BE2C (cell line): ENCODE data around the gene SPAG8.

ENCODE experiments used
- DNase-seq: peaks from one replicate; pipeline ENCODE4 v3.0.0-alpha.2; 2020
- H3K27me3 ChIP-seq: fragments of 250-450 bp; sonication (Bioruptor Pico); 2 replicates; pipeline ENCODE4 v1.5.1; 2020; ENCODE audit warnings: mild to moderate bottlenecking
- H3K36me3 ChIP-seq: fragments of 250-450 bp; sonication (Bioruptor Pico); 2 replicates; pipeline ENCODE4 v1.5.1; 2020; ENCODE audit warnings: mild to moderate bottlenecking
- H3K4me1 ChIP-seq: fragments of 250-450 bp; sonication (Bioruptor Pico); 2 replicates; pipeline ENCODE4 v1.5.1; 2020
- H3K4me3 ChIP-seq: 2 replicates; pipeline ENCODE4 v1.5.1; 2011; ENCODE audit warnings: low read depth, low read length
- H3K9me3 ChIP-seq: fragments of 250-450 bp; sonication (Bioruptor Pico); 2 replicates; pipeline ENCODE4 v1.5.1; 2020
- TF ChIP-seq, protein P1 (sequence below): IDR thresholded peaks from 2 replicates; pipeline ENCODE4 v1.5.1; 2012; ENCODE audit warnings: mild to moderate bottlenecking, low read depth, low read length

The SPAG8 gene

DNA sequence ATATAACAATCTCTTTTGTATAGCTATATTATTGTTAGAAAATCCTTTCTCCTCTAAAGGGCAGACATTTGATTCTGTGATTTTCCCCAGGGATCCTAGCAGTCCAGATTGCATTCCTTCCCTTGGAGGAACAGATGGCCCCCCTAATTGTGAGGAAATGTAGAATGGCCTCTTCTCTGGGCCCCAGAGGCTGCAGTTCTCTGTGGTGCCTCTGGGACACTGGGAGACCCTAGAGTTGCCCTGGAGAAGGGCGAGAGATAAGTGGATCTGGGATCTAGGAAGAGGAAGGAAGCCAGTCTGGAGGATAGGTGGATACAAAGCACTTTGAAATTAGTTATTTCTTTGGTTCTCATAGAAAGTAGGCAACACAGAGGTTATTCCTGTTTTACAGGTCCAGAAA lies 4.6 kb upstream of the SPAG8 start:
- TF ChIP-seq, protein P1, sequence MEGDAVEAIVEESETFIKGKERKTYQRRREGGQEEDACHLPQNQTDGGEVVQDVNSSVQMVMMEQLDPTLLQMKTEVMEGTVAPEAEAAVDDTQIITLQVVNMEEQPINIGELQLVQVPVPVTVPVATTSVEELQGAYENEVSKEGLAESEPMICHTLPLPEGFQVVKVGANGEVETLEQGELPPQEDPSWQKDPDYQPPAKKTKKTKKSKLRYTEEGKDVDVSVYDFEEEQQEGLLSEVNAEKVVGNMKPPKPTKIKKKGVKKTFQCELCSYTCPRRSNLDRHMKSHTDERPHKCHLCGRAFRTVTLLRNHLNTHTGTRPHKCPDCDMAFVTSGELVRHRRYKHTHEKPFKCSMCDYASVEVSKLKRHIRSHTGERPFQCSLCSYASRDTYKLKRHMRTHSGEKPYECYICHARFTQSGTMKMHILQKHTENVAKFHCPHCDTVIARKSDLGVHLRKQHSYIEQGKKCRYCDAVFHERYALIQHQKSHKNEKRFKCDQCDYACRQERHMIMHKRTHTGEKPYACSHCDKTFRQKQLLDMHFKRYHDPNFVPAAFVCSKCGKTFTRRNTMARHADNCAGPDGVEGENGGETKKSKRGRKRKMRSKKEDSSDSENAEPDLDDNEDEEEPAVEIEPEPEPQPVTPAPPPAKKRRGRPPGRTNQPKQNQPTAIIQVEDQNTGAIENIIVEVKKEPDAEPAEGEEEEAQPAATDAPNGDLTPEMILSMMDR, result peak; percentile 41
- Histone ChIP-seq H3K4me3 (no peak overlapping the region), H3K36me3 (no peaks in the 10 kb centered on the region), H3K27me3 (no peaks in the 10 kb centered on the region), H3K4me1 (peaks cover 8% of the 10 kb centered on the region), H3K9me3 (no peaks in the 10 kb centered on the region)
- peak; percentile 59 for DNase-seq

DNA sequence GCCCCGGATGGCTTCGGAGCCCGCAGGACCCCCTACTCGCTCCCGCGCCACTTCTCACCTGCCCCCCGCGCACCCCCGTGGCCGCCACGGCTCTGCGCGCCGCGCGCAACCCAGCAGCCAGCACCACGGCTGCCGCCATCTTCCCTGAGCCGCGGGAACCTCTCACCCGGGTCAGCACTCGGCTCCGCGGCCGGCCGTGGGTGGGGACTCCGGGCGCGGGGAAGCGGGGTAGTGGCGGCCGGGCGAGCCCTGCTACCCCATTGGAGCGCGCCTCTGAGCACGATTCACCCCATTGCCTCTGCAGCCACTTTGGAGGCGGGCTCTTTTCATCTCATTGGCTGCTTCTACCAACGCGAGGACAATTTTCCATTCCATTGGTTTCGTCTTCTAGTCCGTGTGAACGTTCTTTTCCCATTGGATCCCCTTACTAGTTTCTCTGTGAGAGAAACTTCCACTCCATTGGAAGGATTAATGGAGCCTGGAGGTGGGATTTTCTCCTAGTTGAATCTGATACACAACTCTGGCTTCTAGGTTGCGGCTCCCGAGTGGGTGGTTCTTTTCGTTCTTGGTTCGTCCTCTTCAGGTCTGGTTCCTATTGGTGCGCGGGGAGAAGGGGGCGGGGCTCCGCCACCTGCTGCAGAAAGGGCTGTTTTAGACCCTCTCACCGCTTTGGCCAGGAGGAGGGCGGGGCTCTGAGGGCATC lies 2.9 kb upstream of the SPAG8 start, which contains the start of gene HINT2:
Gene HINT2 (minus strand): TSS at position 202 of the 703 bp plus-strand sequence. CDS start 63 bp downstream, at position 139.
- TF ChIP-seq, protein P1, result no peak
- Histone ChIP-seq H3K36me3 (no peaks in the 10 kb centered on the region), H3K4me1 (peaks cover 8% of the 10 kb centered on the region), H3K27me3 (no peaks in the 10 kb centered on the region), H3K9me3 (no peaks in the 10 kb centered on the region), H3K4me3 (peak within 1 kb of the TSS; percentile 93)
- peak; percentile 97 for DNase-seq

DNA sequence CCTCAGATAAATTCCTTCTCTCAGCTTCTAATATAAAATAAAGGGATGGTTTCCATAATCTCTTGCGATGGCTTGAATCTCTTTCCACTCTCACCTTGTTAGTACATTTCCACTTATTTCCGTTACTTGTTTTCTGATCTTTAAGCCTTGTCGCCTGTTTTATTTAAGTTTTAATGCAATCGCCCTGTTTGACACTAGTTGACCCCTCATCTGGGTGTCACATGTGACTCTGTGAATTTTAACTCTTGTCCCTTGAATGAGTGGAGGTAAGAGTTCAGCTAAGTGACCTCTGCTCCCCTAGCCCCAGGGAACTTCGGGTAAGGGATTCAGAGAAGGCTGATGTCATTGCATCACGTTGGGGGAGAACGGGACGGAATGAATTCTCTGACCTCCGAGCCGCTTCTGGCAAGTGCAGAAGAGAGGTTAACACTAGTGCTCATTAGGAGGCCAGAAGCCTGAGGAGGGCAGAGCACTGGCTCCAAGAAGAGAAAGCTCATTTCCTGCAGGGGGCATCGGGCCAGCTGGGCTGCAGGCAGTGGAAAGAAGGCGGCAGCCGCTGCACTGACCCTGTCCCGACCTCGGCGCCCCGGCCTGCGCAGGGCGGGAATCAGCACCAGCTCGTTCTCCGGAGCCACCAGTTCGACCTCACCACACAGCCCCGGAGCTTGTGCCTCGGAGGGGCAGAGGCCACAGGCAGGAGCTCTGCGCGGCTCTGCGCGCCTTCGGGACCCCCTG lies 2.2 kb upstream of the SPAG8 start:
- H3K36me3 ChIP-seq, result no peaks in the 10 kb centered on the region
- TF ChIP-seq, protein P1, result peak; percentile 49
- peak overlapping the region; percentile 93 for H3K4me3 ChIP-seq
- DNase-seq, result peak; percentile 71
- H3K4me1 ChIP-seq, result peaks cover 8% of the 10 kb centered on the region
- H3K27me3 ChIP-seq, result no peaks in the 10 kb centered on the region
- H3K9me3 ChIP-seq, result no peaks in the 10 kb centered on the region

DNA sequence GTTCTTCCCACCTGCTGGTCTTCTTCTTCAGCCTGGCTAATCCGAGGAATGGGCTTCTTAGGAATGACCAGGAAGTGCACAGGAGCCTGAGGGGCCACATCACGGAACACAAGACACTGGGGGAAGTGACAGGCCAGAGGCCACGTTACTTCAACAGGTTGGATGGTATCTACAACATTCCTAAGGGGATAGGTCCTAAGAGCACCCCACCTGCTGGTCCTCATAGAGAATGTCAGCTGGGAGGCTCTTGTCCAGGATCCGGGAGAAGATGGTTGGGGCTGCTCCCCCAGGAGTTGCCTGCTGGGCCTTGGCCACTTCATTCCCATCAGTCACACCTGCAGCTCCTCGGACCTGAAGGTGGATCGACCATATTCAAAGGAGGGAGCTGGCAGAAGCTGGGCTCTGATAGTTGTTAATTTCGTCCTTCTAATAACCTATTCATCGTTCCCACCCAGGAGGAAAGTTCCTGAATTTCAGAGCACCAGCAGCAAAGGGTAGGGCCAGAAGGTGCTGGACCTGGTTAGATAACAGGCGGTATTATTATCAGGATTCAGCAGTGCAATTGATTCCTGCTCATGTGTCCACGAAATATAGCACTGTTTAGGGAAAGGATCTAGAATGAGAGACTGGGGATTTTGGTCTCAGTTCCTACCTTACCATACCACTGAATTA lies 1.5 kb upstream of the SPAG8 start:
- Histone ChIP-seq H3K9me3 (no peaks in the 10 kb centered on the region), H3K4me1 (peaks cover 8% of the 10 kb centered on the region), H3K36me3 (no peaks in the 10 kb centered on the region), H3K4me3 (peak overlapping the region; percentile 93), H3K27me3 (no peaks in the 10 kb centered on the region)
- TF ChIP-seq, protein P1, result peak; percentile 56
- DNase-seq, result no peak

DNA sequence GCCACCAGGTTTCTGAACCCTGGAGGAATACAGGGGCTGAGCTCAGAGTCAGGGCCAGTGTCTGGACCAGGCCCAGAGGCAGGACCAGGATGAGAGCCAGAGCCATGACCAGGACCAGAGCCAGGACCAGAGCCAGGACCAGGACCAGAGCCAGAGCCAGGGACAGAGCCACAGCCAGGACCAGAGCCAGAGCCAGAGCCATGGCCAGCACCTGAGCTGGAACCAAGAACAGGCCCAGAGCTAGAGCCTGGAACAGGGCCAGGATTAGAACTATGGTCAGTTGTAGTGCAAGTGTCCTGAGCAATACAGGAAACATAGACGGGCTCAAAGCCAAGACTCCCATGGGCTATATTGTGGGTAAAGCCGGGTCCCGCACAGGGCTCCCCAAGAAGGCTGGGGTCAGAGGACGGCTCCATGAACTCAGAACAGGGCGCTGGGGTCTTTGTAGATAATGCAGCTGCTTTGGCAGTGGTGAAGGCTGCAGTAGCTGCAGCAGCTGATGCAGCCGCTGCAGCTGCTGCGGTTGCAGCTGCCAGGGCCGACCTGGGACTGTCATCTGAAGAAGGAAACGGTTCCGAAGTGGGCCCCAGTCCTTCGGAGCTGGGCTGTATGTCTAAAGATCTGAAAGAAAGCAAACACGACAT lies 559 bp downstream of the SPAG8 start:
- TF ChIP-seq, protein P1, result no peak
- no peaks in the 10 kb centered on the region for H3K9me3 ChIP-seq
- peak overlapping the region; percentile 71 for H3K4me3 ChIP-seq
- no peaks in the 10 kb centered on the region for H3K27me3 ChIP-seq
- H3K36me3 ChIP-seq, result peaks cover 2% of the 10 kb centered on the region; the same call in 1 of the 2 replicates
- no peak for DNase-seq
- H3K4me1 ChIP-seq, result peaks cover 8% of the 10 kb centered on the region
